SK-N-SH treated with all-trans-retinoic acid at 6 μM for 48 hours (cell line): Measurements from ENCODE around the gene MYH6.

Experiments
- ATAC-seq: fragments of 200-7000 bp; cut with Tn5 transposase; 3 replicates; pipeline ENCODE4 v1.9.1; 2020; ENCODE audit warnings: mild to moderate bottlenecking, moderate library complexity
- ARNTL ChIP-seq: fragments of 450-650 bp; formaldehyde crosslinking; IDR thresholded peaks from 2 replicates; pipeline ENCODE4 v1.5.0; 2020; ENCODE audit warnings: low read depth, mild to moderate bottlenecking, moderate library complexity, borderline replicate concordance
- CREB5 ChIP-seq: fragments of 250-450 bp; sonication (Bioruptor Pico); IDR thresholded peaks from 2 replicates; pipeline ENCODE4 v1.5.1; 2020; ENCODE audit warnings: low read depth, mild to moderate bottlenecking, moderate library complexity
- CSDC2 ChIP-seq: fragments of 250-450 bp; sonication (Bioruptor Pico); IDR thresholded peaks from 2 replicates; pipeline ENCODE4 v1.5.0; 2020; ENCODE audit warnings: mild to moderate bottlenecking, moderate library complexity
- CSRNP3 ChIP-seq: fragments of 250-450 bp; sonication (Bioruptor Pico); IDR thresholded peaks from 2 replicates; pipeline ENCODE4 v1.5.1; 2021; ENCODE audit warnings: mild to moderate bottlenecking, moderate library complexity
- ESRRG ChIP-seq: fragments of 250-450 bp; sonication (Bioruptor Pico); IDR thresholded peaks from 2 replicates; pipeline ENCODE4 v1.6.1; 2021; ENCODE audit warnings: mild to moderate bottlenecking
- GLIS3 ChIP-seq: fragments of 250-450 bp; sonication (Bioruptor Pico); IDR thresholded peaks from 2 replicates; pipeline ENCODE4 v1.5.0; 2020; ENCODE audit warnings: mild to moderate bottlenecking, moderate library complexity
- OSR1 ChIP-seq: fragments of 250-450 bp; sonication (Bioruptor Pico); IDR thresholded peaks from 2 replicates; pipeline ENCODE4 v1.8.0; 2022; ENCODE audit warnings: moderate library complexity, mild to moderate bottlenecking, inconsistent platforms
- PATZ1 ChIP-seq: fragments of 250-450 bp; sonication (Bioruptor Pico); IDR thresholded peaks from 2 replicates; pipeline ENCODE4 v1.8.0; 2020; ENCODE audit warnings: mild to moderate bottlenecking, moderate library complexity, borderline replicate concordance
- POU6F1 ChIP-seq: fragments of 250-450 bp; sonication (Bioruptor Pico); IDR thresholded peaks from 2 replicates; pipeline ENCODE4 v1.8.0; 2021; ENCODE audit warnings: low read depth, mild to moderate bottlenecking, moderate library complexity, borderline replicate concordance
- PPARA ChIP-seq: fragments of 250-450 bp; sonication (Bioruptor Pico); IDR thresholded peaks from 2 replicates; pipeline ENCODE4 v1.5.0; 2020; ENCODE audit warnings: mild to moderate bottlenecking, borderline replicate concordance
- RARB ChIP-seq: fragments of 250-450 bp; sonication (Bioruptor Pico); IDR thresholded peaks from 2 replicates; pipeline ENCODE4 v1.8.0; 2021; ENCODE audit warnings: mild to moderate bottlenecking, moderate library complexity
- TCF4 ChIP-seq: fragments of 250-450 bp; sonication (Bioruptor Pico); IDR thresholded peaks from 2 replicates; pipeline ENCODE4 v1.8.0; 2021; ENCODE audit warnings: mild to moderate bottlenecking, moderate library complexity, borderline replicate concordance
- TOX ChIP-seq: fragments of 250-450 bp; sonication (Bioruptor Pico); IDR thresholded peaks from 2 replicates; pipeline ENCODE4 v1.8.0; 2021; ENCODE audit warnings: mild to moderate bottlenecking, moderate library complexity, borderline replicate concordance
- ZFP3 ChIP-seq: fragments of 250-450 bp; sonication (Bioruptor Pico); IDR thresholded peaks from 2 replicates; pipeline ENCODE4 v1.5.0; 2020; ENCODE audit warnings: mild to moderate bottlenecking, moderate library complexity
- ZFP30 ChIP-seq: fragments of 450-650 bp; formaldehyde crosslinking; IDR thresholded peaks from 2 replicates; pipeline ENCODE4 v1.5.0; 2022; ENCODE audit warnings: mild to moderate bottlenecking, moderate library complexity
- ZNF565 ChIP-seq: fragments of 450-650 bp; formaldehyde crosslinking; conservative IDR thresholded peaks from 2 replicates; pipeline ENCODE4 v1.5.0; 2020; ENCODE audit warnings: low read depth, mild to moderate bottlenecking, moderate library complexity
- ZNF70 ChIP-seq: fragments of 450-650 bp; formaldehyde crosslinking; IDR thresholded peaks from 2 replicates; pipeline ENCODE4 v1.5.0; 2020; ENCODE audit warnings: mild to moderate bottlenecking, moderate library complexity
- ZNF8 ChIP-seq: fragments of 450-650 bp; formaldehyde crosslinking; IDR thresholded peaks from 2 replicates; pipeline ENCODE4 v1.5.0; 2020; ENCODE audit warnings: mild to moderate bottlenecking, moderate library complexity
- TF ChIP-seq, protein P1 (sequence below): fragments of 250-450 bp; sonication (Bioruptor Pico); IDR thresholded peaks from 2 replicates; pipeline ENCODE4 v1.5.0; 2020; ENCODE audit warnings: mild to moderate bottlenecking, moderate library complexity

The MYH6 gene

GRCh38 chr14:23432102-23432925 is 24.2 kb upstream of the MYH6 start:
- ATAC-seq = no peak
- no peak for TF ChIP-seq TCF4 (CRISPR knock-in tag)
- no peak for TF ChIP-seq ZFP30 (CRISPR knock-in tag)

- no peak for ATAC-seq
- TF ChIP-seq CREB5 (CRISPR knock-in tag) (no peak), PATZ1 (CRISPR knock-in tag) (no peak), ZFP30 (CRISPR knock-in tag) (no peak), GLIS3 (CRISPR knock-in tag) (no peak), ZNF565 (CRISPR knock-in tag) (no peak), TCF4 (CRISPR knock-in tag) (no peak), POU6F1 (CRISPR knock-in tag) (no peak), PPARA (CRISPR knock-in tag) (no peak), CSRNP3 (CRISPR knock-in tag) (no peak), CSDC2 (CRISPR knock-in tag) (no peak), ESRRG (CRISPR knock-in tag) (no peak), ARNTL (CRISPR knock-in tag) (no peak), ZNF70 (CRISPR knock-in tag) (no peak), OSR1 (CRISPR knock-in tag) (no peak)
Measured at GRCh38 chr14:23431486-23431885, 23.4 kb upstream of the MYH6 start.

DNA sequence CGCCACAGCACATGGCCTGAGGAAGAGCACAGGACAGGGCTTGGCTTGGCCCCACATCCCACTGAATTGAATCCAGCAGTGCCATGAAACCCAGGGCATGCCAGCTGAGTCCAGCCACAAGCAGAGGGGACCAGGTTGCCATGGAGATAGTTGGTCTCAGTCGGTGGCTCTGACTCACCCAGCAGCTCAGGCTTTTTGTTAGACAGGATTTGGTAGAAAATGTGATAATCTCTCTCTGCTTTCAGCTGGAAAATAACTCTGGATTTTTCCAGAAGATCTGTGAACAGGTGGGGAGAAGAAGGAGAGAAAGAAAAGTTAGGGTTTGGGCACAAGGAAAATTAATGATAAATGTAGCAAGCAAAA is 22.6 kb upstream of the MYH6 start:
- ATAC-seq = no peak
- TF ChIP-seq ZFP30 (CRISPR knock-in tag) (no peak), ZNF70 (CRISPR knock-in tag) (no peak), ZFP3 (CRISPR knock-in tag) (no peak)

DNA sequence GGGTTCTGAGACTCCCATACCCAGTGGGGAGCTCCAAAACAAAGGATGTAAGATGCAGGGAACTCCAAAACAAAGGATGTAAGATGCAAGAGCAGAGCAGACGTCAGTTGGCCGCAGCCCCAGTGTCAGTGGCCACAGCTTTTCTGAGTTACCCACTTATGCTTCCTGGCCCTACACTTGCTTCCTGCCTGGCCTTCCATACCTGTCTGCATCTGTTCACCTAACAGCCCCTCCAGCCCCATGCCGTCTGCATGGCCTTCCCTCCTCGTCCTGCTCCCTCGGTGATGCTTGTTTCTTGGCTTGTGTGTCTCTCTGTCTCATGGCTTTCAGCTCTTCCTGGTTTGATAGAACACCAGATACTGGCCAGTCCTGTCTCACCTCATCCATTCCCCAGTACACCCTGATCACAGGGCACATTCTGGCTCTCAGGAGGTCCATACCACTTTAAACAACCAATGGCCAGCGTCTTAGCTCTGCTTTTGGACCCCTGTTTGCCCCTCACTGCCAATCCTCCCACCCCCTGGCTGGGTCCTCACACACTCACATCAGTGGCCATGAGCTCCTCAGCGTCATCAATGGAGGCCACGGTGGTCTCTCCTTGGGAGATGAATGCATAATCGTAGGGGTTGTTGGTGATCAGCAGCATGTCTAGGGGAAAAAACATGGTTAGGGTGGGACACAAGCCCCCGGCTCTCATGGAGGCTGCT is 22.1 kb upstream of the MYH6 start:
- TF ChIP-seq RARB (CRISPR knock-in tag) (no peak), ZFP30 (CRISPR knock-in tag) (no peak), ZNF8 (CRISPR knock-in tag) (no peak), PATZ1 (CRISPR knock-in tag) (no peak), TOX (CRISPR knock-in tag) (no peak), CREB5 (CRISPR knock-in tag) (no peak), ZNF70 (CRISPR knock-in tag) (no peak), TCF4 (CRISPR knock-in tag) (no peak), ZNF565 (CRISPR knock-in tag) (no peak), GLIS3 (CRISPR knock-in tag) (no peak)
- TF ChIP-seq, protein P1, sequence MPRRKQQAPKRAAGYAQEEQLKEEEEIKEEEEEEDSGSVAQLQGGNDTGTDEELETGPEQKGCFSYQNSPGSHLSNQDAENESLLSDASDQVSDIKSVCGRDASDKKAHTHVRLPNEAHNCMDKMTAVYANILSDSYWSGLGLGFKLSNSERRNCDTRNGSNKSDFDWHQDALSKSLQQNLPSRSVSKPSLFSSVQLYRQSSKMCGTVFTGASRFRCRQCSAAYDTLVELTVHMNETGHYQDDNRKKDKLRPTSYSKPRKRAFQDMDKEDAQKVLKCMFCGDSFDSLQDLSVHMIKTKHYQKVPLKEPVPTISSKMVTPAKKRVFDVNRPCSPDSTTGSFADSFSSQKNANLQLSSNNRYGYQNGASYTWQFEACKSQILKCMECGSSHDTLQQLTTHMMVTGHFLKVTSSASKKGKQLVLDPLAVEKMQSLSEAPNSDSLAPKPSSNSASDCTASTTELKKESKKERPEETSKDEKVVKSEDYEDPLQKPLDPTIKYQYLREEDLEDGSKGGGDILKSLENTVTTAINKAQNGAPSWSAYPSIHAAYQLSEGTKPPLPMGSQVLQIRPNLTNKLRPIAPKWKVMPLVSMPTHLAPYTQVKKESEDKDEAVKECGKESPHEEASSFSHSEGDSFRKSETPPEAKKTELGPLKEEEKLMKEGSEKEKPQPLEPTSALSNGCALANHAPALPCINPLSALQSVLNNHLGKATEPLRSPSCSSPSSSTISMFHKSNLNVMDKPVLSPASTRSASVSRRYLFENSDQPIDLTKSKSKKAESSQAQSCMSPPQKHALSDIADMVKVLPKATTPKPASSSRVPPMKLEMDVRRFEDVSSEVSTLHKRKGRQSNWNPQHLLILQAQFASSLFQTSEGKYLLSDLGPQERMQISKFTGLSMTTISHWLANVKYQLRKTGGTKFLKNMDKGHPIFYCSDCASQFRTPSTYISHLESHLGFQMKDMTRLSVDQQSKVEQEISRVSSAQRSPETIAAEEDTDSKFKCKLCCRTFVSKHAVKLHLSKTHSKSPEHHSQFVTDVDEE = no peak
- TF ChIP-seq, all 23 proteins: peak for 0

More for the DNA sequence above, 22.1 kb upstream of the MYH6 start:
- ATAC-seq = no peak
